HEK293 (cell line): ENCODE measurements around the gene PKP2.

ENCODE experiments used
- CTCF ChIA-PET: fragments of 350-600 bp; formaldehyde crosslinking; extraction: SDS; loops from one replicate; lab custom pipeline; 2021; ENCODE audit warnings: antibody characterized with exemption; lab: Yijun Ruan, JAX
- POLR2A ChIA-PET: fragments of 300-600 bp; formaldehyde crosslinking; extraction: SDS; loops from one replicate; lab custom pipeline; 2020; ENCODE audit warnings: antibody characterized with exemption, inconsistent platforms; lab: Yijun Ruan, JAX
- H3K27ac ChIP-seq: fragments of 200-500 bp; sonication (Bioruptor generic); 2 replicates; pipeline ENCODE4 v1.5.1; 2014; ENCODE audit warnings: low read depth, low read length, control low read depth, inconsistent platforms; ENCODE audit errors: extremely low read depth
- H3K36me3 ChIP-seq, 2 experiments: fragments of 200-500 bp in 1 of 2; sonication (Bioruptor generic) in 1 of 2; 1 replicate in 1 of 2; 2 replicates in 1 of 2; pipeline ENCODE4 v1.5.1; 2014 to 2017; ENCODE audit warnings: inconsistent platforms in 2 of 2, low read length in 2 of 2; ENCODE audit not compliant: control insufficient read depth in 2 of 2, insufficient read depth in 1 of 2
- H3K4me1 ChIP-seq: fragments of 200-500 bp; sonication (Bioruptor generic); 2 replicates; pipeline ENCODE4 v1.5.1; 2014; ENCODE audit warnings: mild to moderate bottlenecking, low read length, inconsistent platforms; ENCODE audit not compliant: control insufficient read depth, insufficient read depth
- H3K4me3 ChIP-seq: 2 replicates; pipeline ENCODE4 v1.5.1; 2011; ENCODE audit warnings: low read depth, mild to moderate bottlenecking, control low read depth, low read length, moderate library complexity
- H3K9me3 ChIP-seq: fragments of 200-500 bp; sonication (Bioruptor generic); 2 replicates; pipeline ENCODE4 v1.5.1; 2014; ENCODE audit warnings: low read depth, low read length, inconsistent platforms; ENCODE audit not compliant: control insufficient read depth, insufficient read depth
- FEZF1 ChIP-seq: fragments of 450-650 bp; formaldehyde crosslinking; IDR thresholded peaks from 2 replicates; pipeline ENCODE4 v1.5.1; 2016; ENCODE audit warnings: missing biosample characterization, missing genetic modification characterization
- GLI2 ChIP-seq: fragments of 450-650 bp; formaldehyde crosslinking; IDR thresholded peaks from 2 replicates; pipeline ENCODE4; 2017; ENCODE audit warnings: missing biosample characterization, missing genetic modification characterization, low read depth, borderline replicate concordance
- HOXA7 ChIP-seq: sonication (generic); formaldehyde crosslinking; IDR thresholded peaks from 2 replicates; pipeline ENCODE4 v1.8.1; 2022; ENCODE audit warnings: missing genetic modification reagents, borderline replicate concordance
- IKZF3 ChIP-seq: fragments of 450-650 bp; IDR thresholded peaks from 2 replicates; pipeline ENCODE4 v1.5.0; 2018; ENCODE audit warnings: missing biosample characterization, mild to moderate bottlenecking, missing genetic modification characterization, moderate library complexity
- KLF1 ChIP-seq: fragments of 450-650 bp; formaldehyde crosslinking; IDR thresholded peaks from 2 replicates; pipeline ENCODE4 v1.5.1; 2016; ENCODE audit warnings: missing biosample characterization, missing genetic modification characterization
- KLF9 ChIP-seq: fragments of 450-650 bp; formaldehyde crosslinking; IDR thresholded peaks from 2 replicates; pipeline ENCODE4 v1.5.1; 2016; ENCODE audit warnings: missing biosample characterization, missing genetic modification characterization, low read depth
- MYNN ChIP-seq: fragments of 450-650 bp; formaldehyde crosslinking; IDR thresholded peaks from 2 replicates; pipeline ENCODE4 v1.5.1; 2016; ENCODE audit warnings: missing biosample characterization, missing genetic modification characterization, borderline replicate concordance
- MZF1 ChIP-seq: fragments of 450-650 bp; formaldehyde crosslinking; IDR thresholded peaks from 2 replicates; pipeline ENCODE4 v1.5.1; 2017; ENCODE audit warnings: missing biosample characterization, missing genetic modification characterization, borderline replicate concordance
- OSR2 ChIP-seq: fragments of 450-650 bp; formaldehyde crosslinking; IDR thresholded peaks from 2 replicates; pipeline ENCODE4 v1.5.1; 2016; ENCODE audit warnings: missing biosample characterization, missing genetic modification characterization
- PRDM6 ChIP-seq: fragments of 450-650 bp; formaldehyde crosslinking; IDR thresholded peaks from 2 replicates; pipeline ENCODE4 v1.5.1; 2017; ENCODE audit warnings: missing biosample characterization, missing genetic modification characterization
- SALL2 ChIP-seq: fragments of 450-650 bp; formaldehyde crosslinking; IDR thresholded peaks from 2 replicates; pipeline ENCODE4 v1.5.0; 2017; ENCODE audit warnings: missing biosample characterization, mild to moderate bottlenecking, missing genetic modification characterization, borderline replicate concordance
- SP2 ChIP-seq: fragments of 450-650 bp; formaldehyde crosslinking; IDR thresholded peaks from 2 replicates; pipeline ENCODE4 v1.5.1; 2016; ENCODE audit warnings: missing biosample characterization, missing genetic modification characterization
- SP7 ChIP-seq: fragments of 450-650 bp; formaldehyde crosslinking; IDR thresholded peaks from 2 replicates; pipeline ENCODE4 v1.5.1; 2016; ENCODE audit warnings: missing biosample characterization, missing genetic modification characterization
- ZBTB17 ChIP-seq: fragments of 450-650 bp; formaldehyde crosslinking; IDR thresholded peaks from 2 replicates; pipeline ENCODE4 v1.5.1; 2016; ENCODE audit warnings: missing biosample characterization, missing genetic modification characterization
- ZBTB48 ChIP-seq: fragments of 450-650 bp; formaldehyde crosslinking; IDR thresholded peaks from 2 replicates; pipeline ENCODE4 v1.5.1; 2016; ENCODE audit warnings: missing biosample characterization, missing genetic modification characterization
- ZFP37 ChIP-seq: fragments of 450-650 bp; formaldehyde crosslinking; IDR thresholded peaks from 2 replicates; pipeline ENCODE4 v1.5.1; 2016; ENCODE audit warnings: missing biosample characterization, missing genetic modification characterization
- ZNF132 ChIP-seq: fragments of 450-650 bp; formaldehyde crosslinking; IDR thresholded peaks from 2 replicates; pipeline ENCODE4 v1.5.1; 2017; ENCODE audit warnings: missing biosample characterization, missing genetic modification characterization, borderline replicate concordance
- ZNF214 ChIP-seq: fragments of 450-650 bp; formaldehyde crosslinking; IDR thresholded peaks from 2 replicates; pipeline ENCODE4 v1.5.1; 2017; ENCODE audit warnings: missing biosample characterization, mild to moderate bottlenecking, missing genetic modification characterization, borderline replicate concordance
- ZNF302 ChIP-seq: fragments of 450-650 bp; formaldehyde crosslinking; IDR thresholded peaks from 2 replicates; pipeline ENCODE4 v1.5.1; 2016; ENCODE audit warnings: missing biosample characterization, missing genetic modification characterization, low read depth
- ZNF423 ChIP-seq: fragments of 450-650 bp; formaldehyde crosslinking; IDR thresholded peaks from 2 replicates; pipeline ENCODE4 v1.5.1; 2016; ENCODE audit warnings: missing biosample characterization, missing genetic modification characterization
- ZNF48 ChIP-seq: fragments of 450-650 bp; formaldehyde crosslinking; IDR thresholded peaks from 2 replicates; pipeline ENCODE4 v1.5.1; 2016; ENCODE audit warnings: missing biosample characterization, missing genetic modification characterization
- ZNF488 ChIP-seq: fragments of 450-650 bp; formaldehyde crosslinking; IDR thresholded peaks from 2 replicates; pipeline ENCODE4 v1.5.1; 2016; ENCODE audit warnings: missing biosample characterization, missing genetic modification characterization
- ZNF561 ChIP-seq: fragments of 450-650 bp; IDR thresholded peaks from 2 replicates; pipeline ENCODE4 v1.5.1; 2018; ENCODE audit warnings: missing biosample characterization, missing genetic modification characterization, borderline replicate concordance
- ZNF623 ChIP-seq: fragments of 450-650 bp; formaldehyde crosslinking; IDR thresholded peaks from 2 replicates; pipeline ENCODE4 v1.5.1; 2016; ENCODE audit warnings: missing biosample characterization, missing genetic modification characterization
- ZNF660 ChIP-seq: fragments of 450-650 bp; IDR thresholded peaks from 2 replicates; pipeline ENCODE4 v1.5.1; 2018; ENCODE audit warnings: missing biosample characterization, mild to moderate bottlenecking, missing genetic modification characterization
- ZNF677 ChIP-seq: fragments of 450-650 bp; IDR thresholded peaks from 2 replicates; pipeline ENCODE4 v1.5.0; 2018; ENCODE audit warnings: missing biosample characterization, mild to moderate bottlenecking, missing genetic modification characterization, moderate library complexity
- ZNF747 ChIP-seq: fragments of 450-650 bp; formaldehyde crosslinking; IDR thresholded peaks from 2 replicates; pipeline ENCODE4 v1.5.1; 2016; ENCODE audit warnings: missing biosample characterization, missing genetic modification characterization
- ZNF837 ChIP-seq: fragments of 450-650 bp; formaldehyde crosslinking; IDR thresholded peaks from 2 replicates; pipeline ENCODE4 v1.5.1; 2016; ENCODE audit warnings: missing biosample characterization, missing genetic modification characterization
- ZSCAN23 ChIP-seq: fragments of 450-650 bp; formaldehyde crosslinking; IDR thresholded peaks from 2 replicates; pipeline ENCODE4 v1.5.1; 2016; ENCODE audit warnings: missing biosample characterization, missing genetic modification characterization
- TF ChIP-seq, protein P1 (sequence below): fragments of 450-650 bp; IDR thresholded peaks from 2 replicates; pipeline ENCODE4 v1.5.1; 2018; ENCODE audit warnings: missing biosample characterization, mild to moderate bottlenecking, missing genetic modification characterization

The PKP2 gene

DNA sequence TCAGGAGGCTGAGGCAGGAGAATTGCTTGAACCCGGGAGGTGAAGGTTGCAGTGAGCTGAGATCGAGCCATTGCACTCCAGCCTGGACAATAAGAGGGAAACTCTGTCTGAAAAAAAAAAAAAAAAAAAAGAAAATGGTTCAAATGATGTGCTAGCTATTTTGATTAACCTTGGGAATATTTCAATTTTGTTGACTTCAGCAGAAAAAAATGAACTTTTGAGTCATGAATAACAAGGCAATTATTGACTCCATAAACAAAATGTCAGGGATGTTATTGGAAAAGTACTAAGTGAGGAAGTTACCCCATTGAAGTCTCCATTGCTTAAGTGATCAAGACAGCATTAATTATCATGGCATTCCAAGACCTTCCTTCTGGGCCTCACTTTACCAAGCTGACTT lies 10.6 kb upstream of the PKP2 start (continued):
- TF ChIP-seq ZNF660 (tag by site-specific recombination) = no peak

GRCh38 chr12:32906399-32907165 lies 10.0 kb upstream of the PKP2 start:
- H3K9me3 ChIP-seq = no peaks in the 10 kb centered on the region
- H3K36me3 ChIP-seq = no peaks in the 10 kb centered on the region
- H3K4me3 ChIP-seq = no peak overlapping the region
- TF ChIP-seq ZNF677 (tag by site-specific recombination) (no peak), KLF1 (tag by site-specific recombination) (peak; percentile 41; the same call in 1 of the 2 replicates), ZNF747 (no peak), FEZF1 (tag by site-specific recombination) (peak; percentile 77), ZNF302 (tag by site-specific recombination) (no peak), MYNN (tag by site-specific recombination) (no peak), ZBTB48 (peak; percentile 45; the same call in 1 of the 2 replicates), ZNF488 (tag by site-specific recombination) (no peak), ZNF837 (tag by site-specific recombination) (no peak), ZNF561 (tag by site-specific recombination) (no peak), HOXA7 (no peak), IKZF3 (tag by site-specific recombination) (0 out of 2 replicates have a peak, but pooled peaks have one; percentile 36), ZNF423 (tag by site-specific recombination) (no peak), SALL2 (tag by site-specific recombination) (no peak), ZSCAN23 (no peak), GLI2 (no peak), MZF1 (tag by site-specific recombination) (peak; percentile 49; the same call in 1 of the 2 replicates), ZNF214 (tag by site-specific recombination) (no peak), ZNF623 (tag by site-specific recombination) (no peak), ZNF132 (tag by site-specific recombination) (no peak), SP2 (tag by site-specific recombination) (no peak), ZBTB17 (tag by site-specific recombination) (no peak), PRDM6 (tag by site-specific recombination) (peak; percentile 91), SP7 (tag by site-specific recombination) (no peak), ZFP37 (tag by site-specific recombination) (no peak), OSR2 (peak; percentile 42; the same call in 1 of the 2 replicates), ZNF48 (tag by site-specific recombination) (no peak), KLF9 (tag by site-specific recombination) (no peak)
- TF ChIP-seq, protein P1, sequence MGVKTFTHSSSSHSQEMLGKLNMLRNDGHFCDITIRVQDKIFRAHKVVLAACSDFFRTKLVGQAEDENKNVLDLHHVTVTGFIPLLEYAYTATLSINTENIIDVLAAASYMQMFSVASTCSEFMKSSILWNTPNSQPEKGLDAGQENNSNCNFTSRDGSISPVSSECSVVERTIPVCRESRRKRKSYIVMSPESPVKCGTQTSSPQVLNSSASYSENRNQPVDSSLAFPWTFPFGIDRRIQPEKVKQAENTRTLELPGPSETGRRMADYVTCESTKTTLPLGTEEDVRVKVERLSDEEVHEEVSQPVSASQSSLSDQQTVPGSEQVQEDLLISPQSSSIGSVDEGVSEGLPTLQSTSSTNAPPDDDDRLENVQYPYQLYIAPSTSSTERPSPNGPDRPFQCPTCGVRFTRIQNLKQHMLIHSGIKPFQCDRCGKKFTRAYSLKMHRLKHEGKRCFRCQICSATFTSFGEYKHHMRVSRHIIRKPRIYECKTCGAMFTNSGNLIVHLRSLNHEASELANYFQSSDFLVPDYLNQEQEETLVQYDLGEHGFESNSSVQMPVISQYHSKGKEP (tag by site-specific recombination) = 0 out of 2 replicates have a peak, but pooled peaks have one; percentile 14
- no peak overlapping the region for H3K27ac ChIP-seq
- CTCF ChIA-PET = interaction anchor here (0.6 to 2.0 kb wide), 3 partner anchors 9 to 522 kb away, joined by 3 to 9 read pairs (median 3); partner anchors contain the start of gene YARS2
- H3K4me1 ChIP-seq = peaks cover 11% of the 10 kb centered on the region
- POLR2A ChIA-PET = no interaction called here
